ENCODE results near the gene TRAPPC2L. TPM values are rescaled to one million over a fixed set of nuclear protein-coding genes. Genes with fewer than 3 reads are reported as not detected.
A peak's percentile ranks its signal among the peaks of the same experiment; 100 is the strongest.

TRAPPC2L gene
- total and polyA plus RNA-seq, 10 of the 15 experiments (the other 5 are each of a cell fraction or from before 2014, with no cell fraction given), result 56.3 to 363 (median 118) TPM

GRCh38 chr16:88811769-88812512, 45.0 kb upstream of the TRAPPC2L start, which contains the start of gene APRT (continued):
- TF ChIP-seq ZNF687 (IDR thresholded peaks at IDR 0.05) (0 out of 2 replicates have a peak, but pooled peaks have one; percentile 27), GATAD2B (conservative IDR thresholded peaks at IDR 0.05; ENCODE audit: low read depth) (peak; percentile 93), EGR1 (IDR thresholded peaks at IDR 0.05; ENCODE audit: borderline replicate concordance in 1 of 2, low read depth in 2 of 2, low read length in 2 of 2) (peak in 1 of 2 experiments; percentile 93; a peak in 2 of 3 replicates), MTA3 (IDR thresholded peaks at IDR 0.05; ENCODE audit: borderline replicate concordance, low read length) (no peak), BCLAF1 (IDR thresholded peaks at IDR 0.05) (no peak), IRF4 (IDR thresholded peaks at IDR 0.05; ENCODE audit: low read depth, low read length) (no peak), MAX (IDR thresholded peaks at IDR 0.05; ENCODE audit: low read depth, low read length) (peak; percentile 63), ZNF384 (IDR thresholded peaks at IDR 0.05; ENCODE audit: borderline replicate concordance, low read depth, low read length) (no peak), MXI1 (IDR thresholded peaks at IDR 0.05; ENCODE audit: low read depth, low read length) (peak; percentile 61; the same call in 1 of the 2 replicates), SIX5 (IDR thresholded peaks at IDR 0.05; ENCODE audit: low read depth, low read length, severe bottlenecking) (no peak), BHLHE40 (IDR thresholded peaks at IDR 0.05; ENCODE audit: borderline replicate concordance in 1 of 2, low read depth in 2 of 2, low read length in 1 of 2) (0 out of 4 replicates have a peak, but pooled peaks of 1 of the 2 experiments have one; percentile 32), RUNX3 (IDR thresholded peaks at IDR 0.05; ENCODE audit: low read length) (no peak), FOXM1 (IDR thresholded peaks at IDR 0.05; ENCODE audit: low read depth, low read length) (no peak), NFYB (IDR thresholded peaks at IDR 0.05; ENCODE audit: insufficient read depth, low read depth, low read length) (no peak), REST (IDR thresholded peaks at IDR 0.05; ENCODE audit: low read depth, low read length) (no peak), USF2 (IDR thresholded peaks at IDR 0.05; ENCODE audit: borderline replicate concordance, low read depth, low read length) (no peak), SP1 (IDR thresholded peaks at IDR 0.05; ENCODE audit: low read depth, low read length) (peak; percentile 49)

All from GM12878 (cell line).